GM12873 (cell line): ENCODE data around the gene KLHL3.

ENCODE experiments used
- CTCF ChIP-seq: IDR thresholded peaks from 2 replicates; pipeline ENCODE4 v1.5.1; 2012; ENCODE audit warnings: low read depth, mild to moderate bottlenecking, moderate library complexity, low read length, control low read depth; ENCODE audit not compliant: insufficient read depth; ENCODE audit errors: missing control alignments

The KLHL3 gene

GRCh38 chr5:137639645-137640044 is 96.2 kb downstream of the KLHL3 start:
- TF ChIP-seq CTCF: no peak

- no peak for TF ChIP-seq CTCF
Measured at GRCh38 chr5:137638841-137639240, 97.0 kb downstream of the KLHL3 start.

- TF ChIP-seq CTCF: no peak
Measured at GRCh38 chr5:137636830-137637714, 98.8 kb downstream of the KLHL3 start.

GRCh38 chr5:137636099-137636498 is 99.8 kb downstream of the KLHL3 start:
- no peak for TF ChIP-seq CTCF

- TF ChIP-seq CTCF: no peak
Measured at GRCh38 chr5:137635521-137635921, 100.4 kb downstream of the KLHL3 start.

- TF ChIP-seq CTCF: no peak
Measured at GRCh38 chr5:137633896-137634295, 102.0 kb downstream of the KLHL3 start.

GRCh38 chr5:137632716-137633115 is 103.2 kb downstream of the KLHL3 start:
- no peak for TF ChIP-seq CTCF
